Measurements from ENCODE around the gene PDE4A. TPM values are rescaled to one million over a fixed set of nuclear protein-coding genes. Genes with fewer than 3 reads are reported as not detected.

PDE4A gene
- total and polyA plus RNA-seq, 10 of the 15 experiments (the other 5 are each of a cell fraction or from before 2014, with no cell fraction given): 0.24 to 13.3 (median 4.9) TPM

DNA sequence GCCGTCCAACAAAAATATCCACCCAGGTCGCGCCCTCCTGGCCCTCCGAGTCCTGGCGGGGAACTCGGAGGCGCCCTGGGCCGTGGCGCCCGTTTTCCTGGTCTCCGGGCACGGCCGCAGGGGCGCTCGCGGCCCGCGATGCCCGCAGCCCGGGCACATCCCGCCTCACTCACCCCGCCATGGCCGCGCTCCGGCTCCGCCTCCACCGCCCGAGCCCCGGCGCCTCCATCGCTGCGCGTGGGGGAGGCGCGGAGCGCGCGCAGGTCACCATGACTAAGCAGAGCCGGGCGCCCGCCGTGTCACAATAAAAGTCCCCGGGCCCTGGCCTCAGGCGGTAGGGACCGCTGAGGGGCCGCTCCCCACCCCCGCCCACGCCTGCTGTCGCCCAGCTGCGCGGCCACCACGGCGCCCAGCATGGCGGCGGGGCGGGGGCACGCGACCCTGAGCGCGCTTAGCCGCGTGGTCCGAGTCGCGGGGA lies 82.2 kb downstream of the PDE4A start (continued):
- TF ChIP-seq, protein P1, sequence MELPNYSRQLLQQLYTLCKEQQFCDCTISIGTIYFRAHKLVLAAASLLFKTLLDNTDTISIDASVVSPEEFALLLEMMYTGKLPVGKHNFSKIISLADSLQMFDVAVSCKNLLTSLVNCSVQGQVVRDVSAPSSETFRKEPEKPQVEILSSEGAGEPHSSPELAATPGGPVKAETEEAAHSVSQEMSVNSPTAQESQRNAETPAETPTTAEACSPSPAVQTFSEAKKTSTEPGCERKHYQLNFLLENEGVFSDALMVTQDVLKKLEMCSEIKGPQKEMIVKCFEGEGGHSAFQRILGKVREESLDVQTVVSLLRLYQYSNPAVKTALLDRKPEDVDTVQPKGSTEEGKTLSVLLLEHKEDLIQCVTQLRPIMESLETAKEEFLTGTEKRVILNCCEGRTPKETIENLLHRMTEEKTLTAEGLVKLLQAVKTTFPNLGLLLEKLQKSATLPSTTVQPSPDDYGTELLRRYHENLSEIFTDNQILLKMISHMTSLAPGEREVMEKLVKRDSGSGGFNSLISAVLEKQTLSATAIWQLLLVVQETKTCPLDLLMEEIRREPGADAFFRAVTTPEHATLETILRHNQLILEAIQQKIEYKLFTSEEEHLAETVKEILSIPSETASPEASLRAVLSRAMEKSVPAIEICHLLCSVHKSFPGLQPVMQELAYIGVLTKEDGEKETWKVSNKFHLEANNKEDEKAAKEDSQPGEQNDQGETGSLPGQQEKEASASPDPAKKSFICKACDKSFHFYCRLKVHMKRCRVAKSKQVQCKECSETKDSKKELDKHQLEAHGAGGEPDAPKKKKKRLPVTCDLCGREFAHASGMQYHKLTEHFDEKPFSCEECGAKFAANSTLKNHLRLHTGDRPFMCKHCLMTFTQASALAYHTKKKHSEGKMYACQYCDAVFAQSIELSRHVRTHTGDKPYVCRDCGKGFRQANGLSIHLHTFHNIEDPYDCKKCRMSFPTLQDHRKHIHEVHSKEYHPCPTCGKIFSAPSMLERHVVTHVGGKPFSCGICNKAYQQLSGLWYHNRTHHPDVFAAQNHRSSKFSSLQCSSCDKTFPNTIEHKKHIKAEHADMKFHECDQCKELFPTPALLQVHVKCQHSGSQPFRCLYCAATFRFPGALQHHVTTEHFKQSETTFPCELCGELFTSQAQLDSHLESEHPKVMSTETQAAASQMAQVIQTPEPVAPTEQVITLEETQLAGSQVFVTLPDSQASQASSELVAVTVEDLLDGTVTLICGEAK (IDR thresholded peaks at IDR 0.05; ENCODE audit: borderline replicate concordance): no peak
- TF ChIP-seq, protein P2, sequence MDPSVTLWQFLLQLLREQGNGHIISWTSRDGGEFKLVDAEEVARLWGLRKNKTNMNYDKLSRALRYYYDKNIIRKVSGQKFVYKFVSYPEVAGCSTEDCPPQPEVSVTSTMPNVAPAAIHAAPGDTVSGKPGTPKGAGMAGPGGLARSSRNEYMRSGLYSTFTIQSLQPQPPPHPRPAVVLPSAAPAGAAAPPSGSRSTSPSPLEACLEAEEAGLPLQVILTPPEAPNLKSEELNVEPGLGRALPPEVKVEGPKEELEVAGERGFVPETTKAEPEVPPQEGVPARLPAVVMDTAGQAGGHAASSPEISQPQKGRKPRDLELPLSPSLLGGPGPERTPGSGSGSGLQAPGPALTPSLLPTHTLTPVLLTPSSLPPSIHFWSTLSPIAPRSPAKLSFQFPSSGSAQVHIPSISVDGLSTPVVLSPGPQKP (IDR thresholded peaks at IDR 0.05; ENCODE audit: low read depth, low read length): no peak
- no peak for TF ChIP-seq ZBED1 (IDR thresholded peaks at IDR 0.05; ENCODE audit: borderline replicate concordance)
- no peak for TF ChIP-seq RELB (IDR thresholded peaks at IDR 0.05; ENCODE audit: low read depth)
- TF ChIP-seq POLR2A (IDR thresholded peaks at IDR 0.05; ENCODE audit: low read depth, low read length): peak; percentile 95
- TF ChIP-seq RBBP5 (conservative IDR thresholded peaks at IDR 0.05): no peak
- TF ChIP-seq RUNX3 (IDR thresholded peaks at IDR 0.05; ENCODE audit: low read length): peak; percentile 71
- TF ChIP-seq, protein P3, sequence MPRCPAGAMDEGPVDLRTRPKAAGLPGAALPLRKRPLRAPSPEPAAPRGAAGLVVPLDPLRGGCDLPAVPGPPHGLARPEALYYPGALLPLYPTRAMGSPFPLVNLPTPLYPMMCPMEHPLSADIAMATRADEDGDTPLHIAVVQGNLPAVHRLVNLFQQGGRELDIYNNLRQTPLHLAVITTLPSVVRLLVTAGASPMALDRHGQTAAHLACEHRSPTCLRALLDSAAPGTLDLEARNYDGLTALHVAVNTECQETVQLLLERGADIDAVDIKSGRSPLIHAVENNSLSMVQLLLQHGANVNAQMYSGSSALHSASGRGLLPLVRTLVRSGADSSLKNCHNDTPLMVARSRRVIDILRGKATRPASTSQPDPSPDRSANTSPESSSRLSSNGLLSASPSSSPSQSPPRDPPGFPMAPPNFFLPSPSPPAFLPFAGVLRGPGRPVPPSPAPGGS (IDR thresholded peaks at IDR 0.05; ENCODE audit: borderline replicate concordance, insufficient read depth, low read depth, low read length, poor library complexity, severe bottlenecking): peak; percentile 62
- TF ChIP-seq ESRRA (IDR thresholded peaks at IDR 0.05; ENCODE audit: low read length): no peak
- no peak for TF ChIP-seq FOXM1 (IDR thresholded peaks at IDR 0.05; ENCODE audit: low read depth, low read length)
- no peak for TF ChIP-seq MTA2 (IDR thresholded peaks at IDR 0.05; ENCODE audit: low read depth)
- peak; percentile 90 for TF ChIP-seq IKZF1 (conservative IDR thresholded peaks at IDR 0.05)
- no peak for TF ChIP-seq RAD21 (IDR thresholded peaks at IDR 0.05; ENCODE audit: insufficient read depth, low read depth, low read length)
- no peak for TF ChIP-seq PKNOX1 (IDR thresholded peaks at IDR 0.05)
- TF ChIP-seq NFXL1 (IDR thresholded peaks at IDR 0.05; ENCODE audit: borderline replicate concordance): peak; percentile 77; the same call in 1 of the 2 replicates
- TF ChIP-seq, protein P4, sequence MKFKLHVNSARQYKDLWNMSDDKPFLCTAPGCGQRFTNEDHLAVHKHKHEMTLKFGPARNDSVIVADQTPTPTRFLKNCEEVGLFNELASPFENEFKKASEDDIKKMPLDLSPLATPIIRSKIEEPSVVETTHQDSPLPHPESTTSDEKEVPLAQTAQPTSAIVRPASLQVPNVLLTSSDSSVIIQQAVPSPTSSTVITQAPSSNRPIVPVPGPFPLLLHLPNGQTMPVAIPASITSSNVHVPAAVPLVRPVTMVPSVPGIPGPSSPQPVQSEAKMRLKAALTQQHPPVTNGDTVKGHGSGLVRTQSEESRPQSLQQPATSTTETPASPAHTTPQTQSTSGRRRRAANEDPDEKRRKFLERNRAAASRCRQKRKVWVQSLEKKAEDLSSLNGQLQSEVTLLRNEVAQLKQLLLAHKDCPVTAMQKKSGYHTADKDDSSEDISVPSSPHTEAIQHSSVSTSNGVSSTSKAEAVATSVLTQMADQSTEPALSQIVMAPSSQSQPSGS (IDR thresholded peaks at IDR 0.05; ENCODE audit: low read length): no peak
- TF ChIP-seq TBL1XR1 (IDR thresholded peaks at IDR 0.05; ENCODE audit: low read depth, low read length): peak; percentile 45; the same call in 1 of the 2 replicates
- TF ChIP-seq GATAD2B (conservative IDR thresholded peaks at IDR 0.05; ENCODE audit: low read depth): peak; percentile 88
- no peak for TF ChIP-seq PAX8 (IDR thresholded peaks at IDR 0.05)
- TF ChIP-seq DPF2 (IDR thresholded peaks at IDR 0.05): peak; percentile 92
- no peak for TF ChIP-seq NFYA (IDR thresholded peaks at IDR 0.05; ENCODE audit: borderline replicate concordance, low read depth, low read length)

All from GM12878 (cell line).